GM18505 (cell line): Measurements from ENCODE around the gene LMCD1.

ENCODE experiments used
- ATAC-seq: cut with Tn5 transposase; IDR thresholded peaks from one replicate; pipeline ENCODE4 v1.9.1; 2021; ENCODE audit not compliant: unreplicated experiment
- POLR2A ChIP-seq: IDR thresholded peaks from 4 replicates; pipeline ENCODE4 v1.6.1; 2011; ENCODE audit warnings: borderline replicate concordance; ENCODE audit not compliant: insufficient read depth, insufficient read length; ENCODE audit errors: extremely low read depth

Gene LMCD1, protein sequence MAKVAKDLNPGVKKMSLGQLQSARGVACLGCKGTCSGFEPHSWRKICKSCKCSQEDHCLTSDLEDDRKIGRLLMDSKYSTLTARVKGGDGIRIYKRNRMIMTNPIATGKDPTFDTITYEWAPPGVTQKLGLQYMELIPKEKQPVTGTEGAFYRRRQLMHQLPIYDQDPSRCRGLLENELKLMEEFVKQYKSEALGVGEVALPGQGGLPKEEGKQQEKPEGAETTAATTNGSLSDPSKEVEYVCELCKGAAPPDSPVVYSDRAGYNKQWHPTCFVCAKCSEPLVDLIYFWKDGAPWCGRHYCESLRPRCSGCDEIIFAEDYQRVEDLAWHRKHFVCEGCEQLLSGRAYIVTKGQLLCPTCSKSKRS

DNA sequence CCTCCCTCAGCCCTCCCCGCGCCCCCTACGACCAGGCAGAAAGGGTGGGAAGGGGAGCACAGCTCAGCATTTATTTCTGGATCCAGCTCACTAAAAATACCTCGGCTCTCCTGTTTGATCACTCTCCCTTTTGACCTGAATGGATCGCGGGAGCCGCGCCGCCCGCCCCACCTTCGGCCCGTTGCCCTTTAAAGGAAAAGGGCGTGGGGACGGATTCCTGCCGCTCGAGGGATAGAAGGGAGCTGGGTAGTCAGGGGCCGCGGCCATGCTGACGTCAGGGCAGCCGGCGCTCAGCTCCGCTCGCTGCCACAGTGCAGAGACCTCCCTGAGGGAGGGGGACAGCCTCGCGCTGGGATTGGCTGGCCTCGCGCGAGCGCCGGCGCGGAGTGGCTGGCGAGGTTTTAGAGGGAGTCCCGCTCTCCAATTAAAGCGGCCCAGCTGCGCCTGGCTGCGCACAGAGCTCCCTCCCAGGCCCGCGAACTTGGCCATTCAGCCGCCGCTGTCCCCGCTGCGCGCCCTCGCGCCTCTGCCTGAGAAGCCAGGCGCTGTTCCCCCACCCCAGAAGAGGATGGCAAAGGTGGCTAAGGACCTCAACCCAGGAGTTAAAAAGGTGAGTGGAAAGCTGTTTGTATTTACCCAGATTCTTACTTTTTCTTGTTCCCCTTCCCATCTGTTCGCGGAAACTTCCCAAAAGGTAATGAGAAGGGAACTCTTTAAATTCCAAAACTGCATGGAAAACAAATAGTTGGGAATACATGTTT is at the start of gene LMCD1:
Gene LMCD1, plus strand, starts transcription at position 453 of the 761 bp plus-strand sequence. Its CDS starts 116 bp downstream, at position 569.
- ATAC-seq: peak; percentile 97
- TF ChIP-seq POLR2A: no peak

DNA sequence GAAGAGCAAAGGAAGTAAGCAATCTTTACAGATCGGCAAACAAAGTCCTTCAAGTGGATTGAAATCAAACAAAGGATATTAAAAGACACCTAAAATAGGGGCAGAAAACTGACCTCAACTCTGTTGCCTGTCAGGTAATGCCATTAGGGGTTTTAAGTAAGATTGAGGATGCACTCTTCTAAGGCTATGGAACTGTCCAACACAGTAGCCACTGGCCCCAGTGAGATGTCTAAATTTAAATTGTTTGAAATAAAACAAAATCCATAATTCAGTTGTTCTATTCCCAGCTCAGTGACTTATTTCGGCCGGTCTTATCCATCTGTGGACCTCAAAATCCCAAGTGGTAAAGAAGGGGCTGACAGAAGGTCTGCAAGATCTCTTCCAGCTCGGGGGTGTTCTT is 49.5 kb upstream of the LMCD1 start:
- no peak for TF ChIP-seq POLR2A
- ATAC-seq: no peak

GRCh38 chr3:8453153-8453552 is 48.5 kb upstream of the LMCD1 start:
- TF ChIP-seq POLR2A: no peak
- no peak for ATAC-seq

GRCh38 chr3:8455526-8456411 is 45.9 kb upstream of the LMCD1 start:
- TF ChIP-seq POLR2A: no peak
- no peak for ATAC-seq

DNA sequence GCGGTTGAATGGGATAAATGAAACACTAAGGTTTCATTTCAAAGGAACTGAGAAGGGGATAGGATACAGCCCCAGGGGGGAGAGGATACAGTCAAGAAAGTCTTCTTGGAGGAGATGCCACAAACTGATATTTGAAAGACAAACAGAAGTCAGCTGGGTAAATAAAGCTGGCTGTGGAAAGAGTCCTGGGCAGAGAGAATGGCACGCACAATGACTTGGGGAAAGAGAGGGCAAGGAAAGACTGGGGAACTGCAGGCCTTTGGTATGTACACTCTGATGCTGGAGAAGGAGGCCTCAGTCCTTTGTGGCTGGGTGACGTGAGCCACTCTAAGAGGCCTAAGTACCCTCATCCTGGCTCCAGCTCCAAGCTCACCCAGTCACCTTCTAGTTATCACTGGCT is 45.2 kb upstream of the LMCD1 start:
- ATAC-seq: no peak
- no peak for TF ChIP-seq POLR2A

DNA sequence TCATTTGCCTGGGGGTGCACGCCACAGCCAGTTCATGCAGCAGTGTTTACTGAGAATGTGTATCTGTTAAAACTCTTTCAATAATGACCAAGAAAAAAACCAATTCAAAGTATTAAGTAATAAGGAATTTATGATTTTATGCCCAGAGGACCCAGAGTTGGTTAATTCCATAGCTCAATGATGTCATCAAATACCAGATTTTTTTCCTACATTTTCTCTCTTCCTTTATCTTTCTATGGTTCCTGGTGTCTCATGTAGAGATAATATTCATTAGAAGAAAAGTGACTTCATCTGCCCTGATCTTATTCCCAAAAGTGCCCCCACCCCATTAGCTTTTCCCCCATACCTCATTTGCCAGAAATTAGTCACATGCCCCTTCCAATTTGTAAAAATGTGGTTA is 44.6 kb upstream of the LMCD1 start:
- no peak for TF ChIP-seq POLR2A
- ATAC-seq: no peak

DNA sequence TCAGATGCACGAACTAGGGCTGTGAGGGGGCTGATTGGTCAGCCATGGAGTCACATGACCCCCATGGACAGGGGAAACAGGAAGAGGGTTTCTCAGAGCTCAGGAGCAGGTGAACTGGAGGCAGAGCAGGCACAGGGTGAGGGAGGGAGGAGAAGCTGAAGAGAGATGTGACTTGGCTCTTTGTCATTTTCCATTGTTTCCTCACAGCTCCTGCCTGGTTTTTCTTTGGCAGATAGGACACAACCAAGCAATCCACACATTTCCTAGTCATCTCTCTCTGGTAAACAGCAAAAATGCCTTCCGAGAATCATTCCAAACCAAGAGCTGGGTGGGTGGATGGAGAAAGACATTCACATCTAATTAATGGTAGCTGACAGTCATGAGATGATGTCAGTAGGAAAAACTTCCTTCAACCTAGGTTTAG is 43.4 kb upstream of the LMCD1 start:
- no peak for TF ChIP-seq POLR2A
- no peak for ATAC-seq

GRCh38 chr3:8458711-8459110 is 42.9 kb upstream of the LMCD1 start:
- no peak for ATAC-seq
- TF ChIP-seq POLR2A: no peak

GRCh38 chr3:8460050-8460708 is 41.4 kb upstream of the LMCD1 start:
- ATAC-seq: no peak
- TF ChIP-seq POLR2A: no peak

GRCh38 chr3:8460815-8461456 is 40.7 kb upstream of the LMCD1 start:
- ATAC-seq: no peak
- no peak for TF ChIP-seq POLR2A

GRCh38 chr3:8464668-8465067 is 37.0 kb upstream of the LMCD1 start:
- no peak for TF ChIP-seq POLR2A
- ATAC-seq: no peak

DNA sequence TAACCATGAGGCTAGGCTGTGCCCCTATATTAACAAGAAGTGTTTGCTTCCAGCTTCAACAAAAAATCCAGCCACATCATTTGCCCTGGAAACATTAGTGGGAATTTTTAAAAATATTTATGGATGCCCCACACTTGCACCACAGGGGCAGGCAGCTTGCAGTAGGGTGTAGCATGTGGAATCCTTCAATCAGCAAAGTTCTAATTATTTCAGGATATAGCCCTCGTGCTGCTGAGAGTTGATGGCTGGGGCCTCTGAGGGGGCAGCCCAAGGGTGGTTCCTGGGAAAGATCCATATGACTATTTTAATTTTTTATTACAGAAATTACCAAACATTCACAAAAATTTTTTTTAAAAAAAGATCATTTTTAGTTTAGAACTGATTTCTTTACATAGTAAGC is 35.1 kb upstream of the LMCD1 start:
- no peak for ATAC-seq
- TF ChIP-seq POLR2A: no peak
